IMR-90 (cell line): ENCODE results near the gene PXT1. TPM values are rescaled to one million over a fixed set of nuclear protein-coding genes. Genes with fewer than 3 reads are reported as not detected.

Source experiments
- ATAC-seq: fragments of 200-7000 bp; cut with Tn5 transposase; 2 replicates; pipeline ENCODE4 v1.9.1; 2020; ENCODE audit warnings: low read depth, mild to moderate bottlenecking, moderate library complexity
- BruUV-seq: library from RNA; stranded (reverse); fragments of 400-500 nt; replicated peaks from 2 replicates; lab custom pipeline; 2021; lab: Mats Ljungman, UMichigan
- CTCF ChIA-PET: fragments of 300-600 bp; formaldehyde crosslinking; extraction: SDS; loops from one replicate; lab custom pipeline; 2021; ENCODE audit warnings: antibody characterized with exemption; lab: Yijun Ruan, JAX
- POLR2A ChIA-PET: fragments of 300-600 bp; sonication (Branson Sonifier 250); formaldehyde crosslinking; loops from one replicate; lab custom pipeline; 2022; ENCODE audit warnings: antibody characterized with exemption; ENCODE audit not compliant: unreplicated experiment; lab: Charles Lee
- DNase-seq: peaks from one replicate; pipeline ENCODE4 v3.0.0; 2013
- H2AFZ ChIP-seq: replicated peaks from 2 replicates; pipeline ENCODE3; 2013; ENCODE audit warnings: low read length, mild to moderate bottlenecking; ENCODE audit not compliant: poor library complexity
- H2AK5ac ChIP-seq: 2 replicates; pipeline ENCODE4 v1.6.1; 2013; ENCODE audit warnings: low read depth, low read length, inconsistent platforms
- H2AK9ac ChIP-seq: replicated peaks from 2 replicates; pipeline ENCODE3; 2013; ENCODE audit warnings: mild to moderate bottlenecking, low read depth, low read length, moderate library complexity; ENCODE audit not compliant: poor library complexity
- H2BK120ac ChIP-seq: 2 replicates; pipeline ENCODE4 v1.6.1; 2013; ENCODE audit warnings: low read depth, low read length, inconsistent platforms
- H2BK15ac ChIP-seq: 3 replicates; pipeline ENCODE4 v1.6.1; 2013; ENCODE audit warnings: low read depth, low read length, inconsistent platforms
- H2BK20ac ChIP-seq: 2 replicates; pipeline ENCODE4 v1.6.1; 2013; ENCODE audit warnings: low read depth, mild to moderate bottlenecking, inconsistent platforms, low read length, moderate library complexity
- H2BK5ac ChIP-seq: 2 replicates; pipeline ENCODE4 v1.6.1; 2013; ENCODE audit warnings: mild to moderate bottlenecking, low read depth, low read length, inconsistent platforms; ENCODE audit not compliant: poor library complexity, severe bottlenecking
- H3K14ac ChIP-seq: replicated peaks from 2 replicates; pipeline ENCODE4 v1.6.1; 2013; ENCODE audit warnings: low read depth, low read length, inconsistent platforms
- H3K18ac ChIP-seq: 2 replicates; pipeline ENCODE4 v1.6.1; 2013; ENCODE audit warnings: low read depth, low read length, control low read depth
- H3K23ac ChIP-seq: 2 replicates; pipeline ENCODE4 v1.6.1; 2013; ENCODE audit warnings: low read depth, low read length, inconsistent platforms
- H3K27ac ChIP-seq: 2 replicates; pipeline ENCODE4 v1.5.1; 2013; ENCODE audit warnings: mild to moderate bottlenecking, control low read depth, low read length; ENCODE audit not compliant: insufficient read depth
- H3K27me3 ChIP-seq: 2 replicates; pipeline ENCODE4 v1.6.1; 2013; ENCODE audit warnings: low read length; ENCODE audit not compliant: control insufficient read depth, insufficient read depth
- H3K36me3 ChIP-seq: 2 replicates; pipeline ENCODE4 v1.6.1; 2013; ENCODE audit warnings: low read length, mixed read lengths; ENCODE audit not compliant: control insufficient read depth, insufficient read depth
- H3K4ac ChIP-seq: 2 replicates; pipeline ENCODE4 v1.6.1; 2013; ENCODE audit warnings: low read depth, low read length, inconsistent platforms
- H3K4me1 ChIP-seq: 2 replicates; pipeline ENCODE4 v1.6.1; 2013; ENCODE audit warnings: low read length, mixed read lengths; ENCODE audit not compliant: control insufficient read depth, insufficient read depth
- H3K4me2 ChIP-seq: 2 replicates; pipeline ENCODE4 v1.6.1; 2013; ENCODE audit warnings: low read depth, mild to moderate bottlenecking, control low read depth, low read length, moderate library complexity
- H3K4me3 ChIP-seq: 2 replicates; pipeline ENCODE4 v1.5.1; 2013; ENCODE audit warnings: low read depth, mild to moderate bottlenecking, control low read depth, low read length, moderate library complexity; ENCODE audit not compliant: insufficient read depth
- H3K56ac ChIP-seq: 2 replicates; pipeline ENCODE4 v1.6.1; 2013; ENCODE audit warnings: low read length, inconsistent platforms; ENCODE audit not compliant: insufficient read depth; ENCODE audit errors: extremely low read depth
- H3K79me1 ChIP-seq, 2 experiments: 2 replicates each; pipeline ENCODE4 v1.6.1; 2013; ENCODE audit warnings: low read length in 2 of 2, inconsistent platforms in 1 of 2, low read depth in 1 of 2
- H3K9ac ChIP-seq: 2 replicates; pipeline ENCODE4 v1.6.1; 2013; ENCODE audit warnings: low read depth, low read length, control low read depth
- H3K9me1 ChIP-seq: 2 replicates; pipeline ENCODE4 v1.6.1; 2013; ENCODE audit warnings: low read length, inconsistent platforms; ENCODE audit not compliant: insufficient read depth
- H3K9me3 ChIP-seq: 2 replicates; pipeline ENCODE4 v1.6.1; 2013; ENCODE audit warnings: low read length; ENCODE audit not compliant: control insufficient read depth, insufficient read depth
- H4K20me1 ChIP-seq: 2 replicates; pipeline ENCODE4 v1.6.1; 2013; ENCODE audit warnings: low read length, inconsistent platforms; ENCODE audit not compliant: insufficient read depth
- H4K5ac ChIP-seq: 2 replicates; pipeline ENCODE4 v1.6.1; 2013; ENCODE audit warnings: mild to moderate bottlenecking, low read depth, low read length, control low read depth
- H4K8ac ChIP-seq, 2 experiments: 2 replicates each; pipeline ENCODE4 v1.6.1; 2013; ENCODE audit warnings: low read depth in 2 of 2, low read length in 2 of 2, control low read depth in 1 of 2, inconsistent platforms in 1 of 2
- H4K91ac ChIP-seq: 2 replicates; pipeline ENCODE4 v1.6.1; 2013; ENCODE audit warnings: low read depth, low read length, inconsistent platforms; ENCODE audit not compliant: insufficient read depth
- BHLHE40 ChIP-seq: fragments of 150-350 bp; IDR thresholded peaks from 2 replicates; pipeline ENCODE4 v1.6.1; 2016; ENCODE audit warnings: mild to moderate bottlenecking, low read depth, low read length
- CEBPB ChIP-seq: IDR thresholded peaks from 2 replicates; pipeline ENCODE4 v1.6.1; 2012; ENCODE audit warnings: low read depth, low read length, improper control_type of control experiment
- CHD1 ChIP-seq: IDR thresholded peaks from 2 replicates; pipeline ENCODE4 v1.6.1; 2012; ENCODE audit warnings: low read depth, low read length, improper control_type of control experiment
- ELK1 ChIP-seq: fragments of 150-350 bp; IDR thresholded peaks from 2 replicates; pipeline ENCODE4 v1.6.1; 2016; ENCODE audit warnings: low read depth, mild to moderate bottlenecking, low read length, moderate library complexity, borderline replicate concordance
- FOS ChIP-seq: fragments of 150-350 bp; IDR thresholded peaks from 2 replicates; pipeline ENCODE4 v1.6.1; 2016; ENCODE audit warnings: low read depth, low read length
- NFE2L2 ChIP-seq: fragments of 150-350 bp; IDR thresholded peaks from 2 replicates; pipeline ENCODE4 v1.6.1; 2016; ENCODE audit warnings: low read depth, mild to moderate bottlenecking, low read length
- POLR2A ChIP-seq: IDR thresholded peaks from 2 replicates; pipeline ENCODE4 v1.6.1; 2012; ENCODE audit warnings: mild to moderate bottlenecking, low read depth, low read length
- RAD21 ChIP-seq: IDR thresholded peaks from 2 replicates; pipeline ENCODE4 v1.6.1; 2012; ENCODE audit warnings: low read length, improper control_type of control experiment
- RFX5 ChIP-seq: IDR thresholded peaks from 2 replicates; pipeline ENCODE4 v1.8.0; 2012; ENCODE audit warnings: low read depth, mild to moderate bottlenecking, low read length, moderate library complexity
- SMC3 ChIP-seq: fragments of 150-350 bp; IDR thresholded peaks from 2 replicates; pipeline ENCODE4 v1.6.1; 2016; ENCODE audit warnings: low read depth, mild to moderate bottlenecking, antibody characterized with exemption, low read length, moderate library complexity
- WGBS, 2 experiments: methylation state at CpG; one replicate each; pipeline versions ENCODE4 v1.1.5 to v1.1.7; 2013; ENCODE audit warnings: missing lambda C conversion rate in 2 of 2; ENCODE audit not compliant: insufficient read length in 1 of 2; ENCODE audit errors: extremely low coverage in 2 of 2; 5-methylcytosine and 5-hydroxymethylcytosine counted together
- dilution Hi-C: fragments of 300-500 bp; cut with HindIII; formaldehyde crosslinking; loops from one replicate; pipeline ENCODE4 v1.14.3; 2018; ENCODE audit warnings: low sequenced_read_pairs; ENCODE audit not compliant: unreplicated experiment
- in situ Hi-C: fragments of 300-500 bp; cut with MboI; formaldehyde crosslinking; loops from 3 replicates; pipeline ENCODE4 v1.14.3; 2019; ENCODE audit warnings: low sequenced_read_pairs, inconsistent platforms, mixed read lengths
- intact Hi-C: fragments of 100-400 bp; cut with micrococcal nuclease; formaldehyde crosslinking; loops from 2 replicates; pipeline ENCODE4 v1.10.0; 2022
- polyA plus RNA-seq, 3 experiments: library from polyadenylated mRNA; depleted of rRNA; stranded (reverse); fragments of >200 nt; gene quantifications; 2 replicates each; pipeline ENCODE4 v1.2.3, GENCODE V29; 2012; ENCODE audit warnings: low replicate concordance in 1 of 3
- total RNA-seq: library from RNA; depleted of rRNA; stranded (reverse); fragments of >200 nt; gene quantifications from 2 replicates; pipeline ENCODE4 v1.2.3, GENCODE V29; 2012

Gene PXT1
- total and polyA plus RNA-seq, 2 of the 4 experiments (the other 2 are of a cell fraction): not detected

- H3K4me2 ChIP-seq: no peak overlapping the region
- CTCF ChIA-PET: interaction anchor here (0.5 kb wide), 1 partner anchor 1412 kb away, joined by 3 read pairs; no protein-coding TSS in a partner anchor
Measured at GRCh38 chr6:36464233-36464632, 21.6 kb upstream of the PXT1 start.

More at GRCh38 chr6:36464233-36464632, 21.6 kb upstream of the PXT1 start:
- BruUV-seq: no TSS peak
- intact Hi-C loops: no loop called here
- H4K5ac ChIP-seq: no peak overlapping the region
- no CpG with 5 or more reads among the region's 1 CpG for WGBS, 2 experiments
- H3K18ac ChIP-seq: no peak overlapping the region
- H3K9me3 ChIP-seq: no peaks in the 10 kb centered on the region
- peak overlapping the region; percentile 65; the same call in 1 of the 2 replicates for H3K4ac ChIP-seq
- no peak overlapping the region for H2BK120ac ChIP-seq
- H3K23ac ChIP-seq: peak overlapping the region; percentile 82; the same call in 1 of the 2 replicates
- peaks cover 69% of the 10 kb centered on the region for H4K20me1 ChIP-seq
- no peak overlapping the region for H3K4me3 ChIP-seq
- no peak overlapping the region for H2BK20ac ChIP-seq
- no peaks in the 10 kb centered on the region for H3K36me3 ChIP-seq
- DNase-seq (no peak), ATAC-seq (no peak)
- no peak overlapping the region for H4K91ac ChIP-seq
- TF ChIP-seq BHLHE40: no peak
- no peak for TF ChIP-seq CHD1
- no peak for TF ChIP-seq SMC3
- no peak for TF ChIP-seq CEBPB
- no peak for TF ChIP-seq RFX5
- TF ChIP-seq FOS: no peak
- TF ChIP-seq ELK1: no peak
- no peak for TF ChIP-seq NFE2L2
- TF ChIP-seq POLR2A: no peak
- TF ChIP-seq RAD21: no peak
- H3K14ac ChIP-seq: 0 out of 2 replicates have a peak overlapping the region, but pooled peaks have one; percentile 67
- POLR2A ChIA-PET: no interaction called here
- no peak overlapping the region for H3K9ac ChIP-seq
- H3K27me3 ChIP-seq: no peaks in the 10 kb centered on the region
- no peak overlapping the region for H2BK15ac ChIP-seq
- H2AFZ ChIP-seq: no peak overlapping the region
- H4K8ac ChIP-seq: no peak overlapping the region
- H3K4me1 ChIP-seq: peaks cover 11% of the 10 kb centered on the region
- H3K27ac ChIP-seq: no peak overlapping the region; the same call in 1 of the 2 replicates
- H2BK5ac ChIP-seq: peak overlapping the region; percentile 37
- in situ Hi-C loops: no loop called here
- peaks cover 14 to 68% of the 10 kb centered on the region in 2 experiments for H3K79me1 ChIP-seq
- H3K56ac ChIP-seq: no peak overlapping the region
- no peak overlapping the region for H2AK9ac ChIP-seq
- no peak overlapping the region for H2AK5ac ChIP-seq
- H3K9me1 ChIP-seq: peaks cover 8% of the 10 kb centered on the region
- dilution Hi-C loops: no loop called here
